HL-60 (cell line): ENCODE measurements around the gene ROR1.

Source experiments
- DNase-seq, 2 experiments: peaks; one replicate each; pipeline ENCODE4 v3.0.0-alpha.2; 2010 to 2020; ENCODE audit warnings: low read depth in 1 of 2, low spot score in 1 of 2
- H3K27ac ChIP-seq: fragments of 250-450 bp; sonication (Bioruptor Pico); replicated peaks from 2 replicates; pipeline ENCODE4 v1.5.1; 2020; ENCODE audit warnings: mild to moderate bottlenecking, moderate library complexity
- H3K27me3 ChIP-seq: fragments of 250-450 bp; sonication (Bioruptor Pico); 2 replicates; pipeline ENCODE4 v1.5.1; 2021; ENCODE audit warnings: mild to moderate bottlenecking, moderate library complexity; ENCODE audit not compliant: insufficient read depth, poor library complexity, severe bottlenecking
- H3K4me3 ChIP-seq: replicated peaks from 2 replicates; pipeline ENCODE4 v1.5.1; 2011; ENCODE audit warnings: mild to moderate bottlenecking, control low read depth, low read length; ENCODE audit not compliant: insufficient read depth
- CTCF ChIP-seq: IDR thresholded peaks from one replicate; pipeline ENCODE4 v1.5.1; 2011; ENCODE audit warnings: low read length, control low read depth, inconsistent platforms; ENCODE audit not compliant: insufficient read depth
- GABPA ChIP-seq: IDR thresholded peaks from 2 replicates; pipeline ENCODE4 v1.6.1; 2012; ENCODE audit warnings: low read depth
- POLR2AphosphoS5 ChIP-seq: IDR thresholded peaks from 2 replicates; pipeline ENCODE4 v1.6.1; 2012; ENCODE audit warnings: low read depth
- REST ChIP-seq: IDR thresholded peaks from 2 replicates; pipeline ENCODE4 v1.6.1; 2012; ENCODE audit warnings: low read depth; ENCODE audit not compliant: insufficient replicate concordance
- SPI1 ChIP-seq: IDR thresholded peaks from 2 replicates; pipeline ENCODE4 v1.6.1; 2012; ENCODE audit warnings: low read depth, mild to moderate bottlenecking, borderline replicate concordance

The ROR1 gene

GRCh38 chr1:64065571-64065970 is 291.8 kb downstream of the ROR1 start:
- no peaks in the 10 kb centered on the region for H3K27me3 ChIP-seq
- H3K27ac ChIP-seq: no peak overlapping the region
- DNase-seq: no peak
- H3K4me3 ChIP-seq: no peak overlapping the region
- TF ChIP-seq SPI1 (no peak), GABPA (no peak), POLR2AphosphoS5 (no peak), CTCF (no peak), REST (no peak)

GRCh38 chr1:64072089-64072793 is 298.4 kb downstream of the ROR1 start:
- TF ChIP-seq REST (no peak), GABPA (no peak), SPI1 (no peak), POLR2AphosphoS5 (no peak), CTCF (no peak)
- no peak overlapping the region for H3K27ac ChIP-seq
- H3K4me3 ChIP-seq: no peak overlapping the region
- no peak for DNase-seq
- H3K27me3 ChIP-seq: no peaks in the 10 kb centered on the region

GRCh38 chr1:64073705-64074104 is 299.9 kb downstream of the ROR1 start:
- TF ChIP-seq SPI1 (no peak), REST (no peak), CTCF (no peak), POLR2AphosphoS5 (no peak), GABPA (no peak)
- Histone ChIP-seq H3K27ac (no peak overlapping the region), H3K27me3 (no peaks in the 10 kb centered on the region), H3K4me3 (no peak overlapping the region)
- no peak for DNase-seq
